Jurkat, Clone E6-1 (cell line): Measurements from ENCODE around the gene NHSL1. TPM values are rescaled to one million over a fixed set of nuclear protein-coding genes. Genes with fewer than 3 reads are reported as not detected.

Experiments
- DNase-seq: peaks from one replicate; pipeline ENCODE4 v3.0.0-alpha.2; 2011; ENCODE audit warnings: low read depth, low spot score
- H3K4me3 ChIP-seq: 2 replicates; pipeline ENCODE4 v1.5.1; 2011; ENCODE audit warnings: mild to moderate bottlenecking, low read length, control low read depth, moderate library complexity
- polyA plus RNA-seq: library from polyadenylated mRNA; unstranded; fragments of >200 nt; gene quantifications from one replicate; pipeline ENCODE4 v1.2.1, GENCODE V29; 2012; ENCODE audit warnings: missing spikeins; ENCODE audit not compliant: insufficient read length, insufficient read depth

NHSL1 gene, protein sequence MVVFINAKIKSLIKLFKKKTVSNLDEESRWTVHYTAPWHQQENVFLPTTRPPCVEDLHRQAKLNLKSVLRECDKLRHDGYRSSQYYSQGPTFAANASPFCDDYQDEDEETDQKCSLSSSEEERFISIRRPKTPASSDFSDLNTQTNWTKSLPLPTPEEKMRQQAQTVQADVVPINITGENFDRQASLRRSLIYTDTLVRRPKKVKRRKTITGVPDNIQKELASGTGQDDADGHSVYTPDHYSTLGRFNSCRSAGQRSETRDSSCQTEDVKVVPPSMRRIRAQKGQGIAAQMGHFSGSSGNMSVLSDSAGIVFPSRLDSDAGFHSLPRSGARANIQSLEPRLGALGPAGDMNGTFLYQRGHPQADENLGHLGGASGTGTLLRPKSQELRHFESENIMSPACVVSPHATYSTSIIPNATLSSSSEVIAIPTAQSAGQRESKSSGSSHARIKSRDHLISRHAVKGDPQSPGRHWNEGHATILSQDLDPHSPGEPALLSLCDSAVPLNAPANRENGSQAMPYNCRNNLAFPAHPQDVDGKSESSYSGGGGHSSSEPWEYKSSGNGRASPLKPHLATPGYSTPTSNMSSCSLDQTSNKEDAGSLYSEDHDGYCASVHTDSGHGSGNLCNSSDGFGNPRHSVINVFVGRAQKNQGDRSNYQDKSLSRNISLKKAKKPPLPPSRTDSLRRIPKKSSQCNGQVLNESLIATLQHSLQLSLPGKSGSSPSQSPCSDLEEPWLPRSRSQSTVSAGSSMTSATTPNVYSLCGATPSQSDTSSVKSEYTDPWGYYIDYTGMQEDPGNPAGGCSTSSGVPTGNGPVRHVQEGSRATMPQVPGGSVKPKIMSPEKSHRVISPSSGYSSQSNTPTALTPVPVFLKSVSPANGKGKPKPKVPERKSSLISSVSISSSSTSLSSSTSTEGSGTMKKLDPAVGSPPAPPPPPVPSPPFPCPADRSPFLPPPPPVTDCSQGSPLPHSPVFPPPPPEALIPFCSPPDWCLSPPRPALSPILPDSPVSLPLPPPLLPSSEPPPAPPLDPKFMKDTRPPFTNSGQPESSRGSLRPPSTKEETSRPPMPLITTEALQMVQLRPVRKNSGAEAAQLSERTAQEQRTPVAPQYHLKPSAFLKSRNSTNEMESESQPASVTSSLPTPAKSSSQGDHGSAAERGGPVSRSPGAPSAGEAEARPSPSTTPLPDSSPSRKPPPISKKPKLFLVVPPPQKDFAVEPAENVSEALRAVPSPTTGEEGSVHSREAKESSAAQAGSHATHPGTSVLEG (N-terminal part only)
- polyA plus RNA-seq = 1.5 TPM

DNA sequence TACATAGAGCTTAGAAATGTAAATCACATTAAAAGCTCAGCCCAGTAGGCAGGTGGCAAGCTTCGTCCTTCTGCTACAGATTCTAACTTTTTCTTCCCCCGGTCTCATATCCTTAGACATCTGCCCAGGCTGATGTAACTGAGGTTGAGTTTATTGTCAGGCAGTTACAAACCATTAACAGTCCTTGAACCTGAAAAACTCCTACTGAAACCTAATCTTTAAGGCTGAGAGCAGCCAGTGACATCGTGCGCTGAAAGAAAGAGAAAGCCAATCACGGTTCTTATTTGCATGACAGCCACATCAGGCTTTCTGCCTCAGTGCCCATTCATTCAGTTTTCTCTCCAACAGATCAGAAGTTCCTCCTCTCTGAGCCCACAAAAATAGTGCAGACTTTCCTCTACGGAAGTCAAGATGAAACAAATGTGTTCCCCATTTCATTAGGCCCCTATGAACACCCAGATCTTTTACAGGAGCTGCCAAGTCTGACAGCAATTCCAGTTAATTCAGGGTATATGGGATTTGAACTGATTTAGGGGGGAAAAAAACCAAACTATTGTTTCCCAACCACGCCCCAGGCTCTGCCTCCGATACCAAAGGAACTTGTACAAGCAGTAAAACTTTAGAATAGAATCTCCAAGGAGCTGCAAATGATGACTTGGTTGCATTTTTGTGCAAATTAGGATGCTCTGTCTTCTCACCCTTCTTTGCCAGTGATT lies at the start of gene NHSL1:
TSS of gene NHSL1 (minus strand) at position 192 of the 716 bp plus-strand sequence. CDS start 204 bp downstream, outside the sequence.
- H3K4me3 ChIP-seq = no peak within 1 kb of the TSS
- no peak for DNase-seq

DNA sequence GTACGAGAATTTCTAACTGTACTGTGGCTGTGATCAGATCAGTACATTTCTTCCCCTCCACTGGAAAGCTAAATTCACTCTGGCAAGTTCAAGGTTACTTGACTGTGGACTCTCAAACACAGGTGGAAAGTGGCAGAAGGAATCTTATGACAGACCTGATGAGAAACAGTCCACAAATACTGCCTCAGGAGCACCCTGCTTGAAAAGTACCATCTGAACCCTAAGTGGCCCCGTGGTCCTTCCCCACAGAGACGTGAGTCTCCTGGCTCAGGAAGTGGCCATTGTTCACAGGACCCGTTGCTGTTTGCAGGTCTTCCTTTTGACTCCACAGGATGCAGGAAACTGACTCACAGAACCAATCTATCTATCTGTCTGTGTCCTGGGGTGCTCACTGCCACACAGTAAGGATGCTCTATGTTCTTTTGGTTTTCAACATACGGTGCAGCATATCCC lies 47.5 kb upstream of the NHSL1 start:
- peak; percentile 12 for DNase-seq
- H3K4me3 ChIP-seq = no peak overlapping the region

DNA sequence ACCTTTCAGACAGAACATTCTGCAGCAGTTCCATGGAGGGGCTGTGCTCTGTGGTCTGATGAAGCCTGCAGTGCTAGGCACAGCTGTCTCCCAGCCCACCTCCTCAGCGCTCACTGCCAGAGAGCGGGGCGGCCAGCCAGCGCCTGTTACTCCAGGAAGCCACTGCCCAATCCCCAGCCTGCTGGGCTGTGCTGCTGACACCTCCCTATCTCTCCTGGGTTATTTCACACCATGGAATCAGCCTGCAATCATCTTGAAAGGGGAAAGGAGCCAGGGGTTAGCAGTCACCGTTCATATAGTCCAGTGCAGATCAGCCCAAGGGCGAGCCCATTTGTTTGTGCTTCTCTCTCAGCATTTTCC lies 46.3 kb upstream of the NHSL1 start:
- no peak overlapping the region for H3K4me3 ChIP-seq

DNA sequence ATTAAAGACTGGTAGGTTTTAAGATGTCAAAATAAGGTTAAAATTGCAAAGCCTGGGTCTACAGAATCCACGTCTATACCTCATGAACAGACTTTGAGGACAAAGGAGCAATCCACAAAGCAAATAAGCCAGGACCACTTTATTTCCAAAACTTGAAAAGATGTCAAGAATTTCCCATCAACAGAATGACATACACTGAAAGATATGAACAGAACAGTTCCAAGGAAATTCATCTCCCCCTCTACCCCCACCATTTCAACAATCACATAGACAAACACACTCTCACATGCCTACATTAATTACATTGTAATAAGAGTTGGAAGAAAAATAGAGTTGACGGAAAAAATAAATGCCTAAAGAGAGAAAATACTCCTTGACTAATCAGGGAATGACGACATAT lies 45.2 kb upstream of the NHSL1 start:
- DNase-seq = no peak
- no peak overlapping the region for H3K4me3 ChIP-seq

More for the DNA sequence above, 46.3 kb upstream of the NHSL1 start:
- DNase-seq = no peak

DNA sequence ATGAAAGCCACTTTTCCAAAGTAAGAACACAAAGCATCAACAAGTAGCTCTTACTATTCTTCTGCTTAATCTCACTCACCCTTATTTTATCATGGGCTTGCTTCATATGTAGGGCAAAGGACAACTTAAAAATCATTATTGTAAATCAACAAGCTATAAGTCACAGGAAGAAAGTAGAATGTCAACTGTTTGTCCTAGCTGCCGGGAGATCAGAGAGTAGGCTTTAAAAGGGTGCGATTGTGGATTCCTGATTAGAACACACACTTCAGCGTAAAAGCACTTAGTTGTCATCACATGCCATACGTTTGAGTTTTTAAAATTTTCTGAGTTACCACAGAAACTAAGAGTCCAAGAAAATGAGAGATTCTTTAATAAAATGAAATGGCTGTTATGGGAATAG lies 44.4 kb upstream of the NHSL1 start:
- H3K4me3 ChIP-seq = no peak overlapping the region
- DNase-seq = no peak

DNA sequence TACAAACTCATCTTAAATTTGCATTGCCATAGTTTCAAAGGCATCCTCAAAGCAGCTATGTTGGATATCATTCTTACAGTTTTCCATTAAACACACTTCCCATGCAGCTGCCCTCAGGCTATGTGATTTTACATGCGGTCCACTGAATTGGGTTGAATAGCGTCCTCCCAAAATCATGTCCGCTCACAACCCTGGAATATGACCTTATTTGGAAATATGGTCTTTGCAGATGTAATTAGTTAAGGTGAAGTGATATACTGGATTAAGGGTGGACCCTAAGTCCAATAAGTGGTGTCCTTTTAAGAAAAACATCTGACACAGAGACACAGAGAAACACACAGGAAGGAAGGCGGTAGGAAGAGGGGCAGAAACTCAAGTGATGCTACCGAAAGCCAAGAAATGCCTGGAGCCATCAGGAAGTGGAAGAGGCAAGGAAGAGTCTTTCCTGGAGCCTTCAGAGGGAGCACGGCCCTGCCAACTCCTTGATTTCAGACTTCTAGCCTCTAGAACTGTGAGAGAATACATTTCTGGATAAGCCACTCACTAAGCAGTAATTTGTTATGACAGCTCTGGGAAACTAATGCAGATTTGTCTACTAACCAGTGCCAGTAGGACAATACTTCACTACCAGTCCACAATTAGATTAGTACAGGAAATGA lies 42.7 kb upstream of the NHSL1 start:
- H3K4me3 ChIP-seq = no peak overlapping the region
- no peak for DNase-seq

DNA sequence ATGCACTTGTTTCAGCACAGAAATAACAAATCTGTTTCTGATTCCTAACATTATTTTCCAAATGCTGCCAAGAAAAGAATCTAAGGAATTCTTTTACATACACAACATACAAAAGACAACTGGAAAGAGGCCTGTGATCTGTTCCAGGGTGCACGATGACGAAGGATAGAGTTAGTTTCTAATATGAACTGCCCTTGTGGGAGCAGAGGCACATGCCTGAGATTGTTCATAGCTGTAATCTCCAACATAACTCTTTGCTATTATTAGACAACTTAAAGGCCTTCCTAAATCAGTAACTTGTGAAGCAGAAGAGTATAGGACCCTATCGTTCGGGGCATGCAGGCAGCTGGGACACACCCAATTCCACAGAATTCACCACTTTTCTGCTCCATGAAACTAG lies 41.2 kb upstream of the NHSL1 start:
- DNase-seq = no peak
- H3K4me3 ChIP-seq = no peak overlapping the region

DNA sequence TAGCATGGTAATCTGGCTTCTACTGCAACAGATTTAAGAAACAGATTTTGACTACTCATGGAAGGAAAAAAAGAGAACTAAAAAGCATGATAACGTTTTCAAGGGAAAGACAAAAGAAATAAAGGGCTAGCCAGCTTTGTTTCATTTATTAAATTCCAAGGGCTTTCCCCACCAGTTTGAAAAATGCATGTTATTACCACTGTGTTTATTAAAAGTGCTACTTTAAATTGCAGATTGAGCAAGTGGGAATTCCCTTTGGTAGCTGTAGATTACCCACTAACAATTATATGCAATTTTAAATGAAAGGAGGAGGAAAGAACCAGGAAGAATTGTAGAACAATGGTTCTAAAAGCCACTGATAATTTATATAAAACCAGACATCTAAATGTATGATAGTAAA lies 40.6 kb upstream of the NHSL1 start:
- DNase-seq = no peak

DNA sequence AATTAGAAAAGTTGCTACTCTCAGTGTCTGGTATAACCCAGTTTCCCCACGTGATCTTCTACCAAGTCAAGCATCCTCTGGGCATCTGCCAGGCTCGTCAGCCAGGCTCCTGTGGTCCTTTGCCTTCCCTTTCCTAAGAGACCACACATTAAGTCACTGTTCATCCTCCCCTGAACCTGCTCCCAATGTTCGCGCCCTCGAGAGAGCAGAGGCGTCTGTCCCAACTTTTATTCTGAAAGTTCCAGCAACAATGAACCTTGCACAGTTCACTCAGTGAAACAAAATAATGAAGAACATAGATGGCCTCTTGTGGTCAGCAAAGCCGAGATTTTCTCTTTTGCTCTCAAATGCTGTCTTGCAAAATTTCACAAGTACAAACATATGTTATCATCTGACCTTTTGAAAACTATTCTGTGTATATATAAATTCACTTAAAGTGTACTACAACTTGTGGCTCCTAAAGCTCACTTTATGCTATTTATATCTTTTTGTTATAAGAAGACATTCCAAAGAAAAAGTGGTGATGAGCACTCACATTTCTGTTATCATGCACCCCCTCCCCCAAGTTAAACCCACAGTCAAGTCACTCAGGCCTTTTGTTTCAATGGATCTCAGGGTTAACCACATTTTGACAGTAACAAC lies 39.2 kb upstream of the NHSL1 start:
- H3K4me3 ChIP-seq = no peak overlapping the region
- DNase-seq = no peak

More for the DNA sequence above, 40.6 kb upstream of the NHSL1 start:
- H3K4me3 ChIP-seq = no peak overlapping the region

DNA sequence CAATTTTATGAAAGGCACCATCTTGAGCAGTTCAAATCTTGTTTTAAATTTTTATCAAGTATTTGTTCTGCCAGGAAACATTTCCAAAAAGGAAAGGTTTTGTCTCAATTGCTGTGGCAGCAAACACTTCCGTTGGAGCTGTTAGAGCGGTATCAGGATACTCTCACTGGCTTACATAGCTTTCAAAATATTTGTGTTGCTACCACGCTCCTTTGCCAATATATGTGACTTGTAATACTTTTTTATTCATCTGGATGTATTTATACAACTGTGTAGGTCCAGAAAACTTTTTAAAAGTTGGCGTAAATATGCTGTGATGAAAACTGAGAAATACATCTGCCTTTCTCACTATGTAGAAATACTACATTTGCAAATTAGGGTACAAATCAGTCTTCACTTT lies 37.8 kb upstream of the NHSL1 start:
- H3K4me3 ChIP-seq = no peak overlapping the region
- DNase-seq = no peak

DNA sequence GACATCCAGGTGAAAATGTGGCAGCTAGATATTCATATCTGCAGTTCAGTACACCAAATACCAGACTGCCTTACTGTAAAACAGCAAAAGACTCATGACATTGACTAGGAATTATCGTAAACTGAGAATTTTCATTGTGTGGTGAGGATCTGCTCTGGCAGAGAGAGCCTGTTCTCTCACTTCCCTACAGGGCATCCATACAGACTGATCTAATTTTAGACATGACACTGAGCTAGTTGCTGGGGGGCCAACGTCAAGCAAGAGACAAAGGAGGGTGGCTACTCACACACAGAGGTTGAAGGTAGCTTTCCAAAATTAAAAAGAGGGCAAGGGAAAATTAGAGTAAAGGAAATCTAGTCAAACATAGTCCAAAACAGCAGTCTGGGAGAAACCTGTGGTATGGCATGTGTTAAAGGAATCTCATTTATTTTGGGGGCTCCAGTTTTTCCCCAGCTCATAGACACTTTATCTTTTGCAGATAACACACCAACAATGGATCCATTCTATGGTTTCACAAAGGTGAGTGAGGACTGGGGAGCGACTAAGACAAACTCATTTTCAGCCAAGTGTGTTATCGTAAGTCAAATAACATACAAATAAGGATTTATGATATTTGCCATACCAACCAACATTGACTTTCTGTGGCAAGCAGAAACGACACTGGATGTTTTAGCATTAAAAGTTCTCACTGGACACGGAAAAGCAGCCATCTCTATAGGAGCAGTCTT lies 36.6 kb upstream of the NHSL1 start:
- H3K4me3 ChIP-seq = no peak overlapping the region
- DNase-seq = no peak

DNA sequence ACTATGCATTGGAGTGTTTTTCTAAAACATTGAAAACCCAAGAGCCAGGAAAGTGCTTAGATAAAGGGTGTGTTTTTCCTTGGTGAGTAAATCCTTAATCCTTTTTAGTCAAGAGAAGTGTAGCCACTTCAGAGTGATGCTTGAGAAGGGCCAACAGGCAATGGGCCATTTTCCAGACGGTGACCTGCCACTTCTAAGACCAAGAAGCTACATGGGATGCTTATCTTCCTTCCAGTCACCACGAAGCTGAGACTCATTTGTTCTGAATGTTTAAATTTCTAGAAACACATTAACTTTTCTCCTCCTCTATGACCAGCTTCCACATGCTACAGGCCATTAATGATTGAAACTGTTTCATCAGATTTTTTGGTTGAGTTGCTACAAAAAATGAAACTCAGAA lies 34.4 kb upstream of the NHSL1 start:
- DNase-seq = no peak
- no peak overlapping the region for H3K4me3 ChIP-seq

DNA sequence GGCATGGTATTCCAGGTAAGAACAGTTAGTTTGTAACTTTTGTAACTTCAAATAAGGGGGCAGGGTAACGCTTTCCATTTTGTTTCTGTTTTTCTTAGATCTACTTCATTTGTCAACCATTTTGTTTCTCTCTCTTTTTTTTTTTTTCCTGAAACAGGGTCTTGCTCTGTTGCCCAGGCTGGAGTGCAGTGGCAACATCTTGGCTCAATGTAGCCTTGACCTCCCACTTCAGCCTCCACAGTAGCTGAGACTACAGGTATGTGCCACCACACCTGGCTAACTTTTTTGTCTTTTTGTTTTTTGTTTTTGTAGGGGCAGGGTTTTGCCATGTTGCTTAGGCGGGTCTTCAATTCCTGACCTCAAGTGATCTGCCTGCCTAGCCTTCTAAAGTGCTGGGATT lies 32.1 kb upstream of the NHSL1 start:
- DNase-seq = no peak
- no peak overlapping the region for H3K4me3 ChIP-seq

DNA sequence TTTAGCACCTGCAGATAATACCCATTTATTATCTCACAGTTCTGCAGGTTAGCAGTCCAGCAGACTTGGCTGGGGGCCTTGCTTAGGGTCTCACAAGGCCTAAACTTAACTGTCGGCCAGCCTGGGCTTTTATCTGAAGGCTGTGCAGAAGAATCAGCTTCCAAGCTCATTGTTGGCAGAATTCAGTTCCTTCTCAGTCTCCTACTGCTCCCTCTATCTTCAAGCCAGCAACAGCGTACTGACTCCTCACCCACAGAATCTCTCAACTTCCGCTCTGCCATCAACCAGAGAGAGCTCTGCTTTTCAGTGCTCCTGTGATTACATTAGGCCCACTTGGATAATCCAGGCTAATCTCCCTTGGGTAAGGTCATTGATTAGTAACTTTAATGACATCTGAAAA lies 30.2 kb upstream of the NHSL1 start:
- no peak overlapping the region for H3K4me3 ChIP-seq
- DNase-seq = no peak

DNA sequence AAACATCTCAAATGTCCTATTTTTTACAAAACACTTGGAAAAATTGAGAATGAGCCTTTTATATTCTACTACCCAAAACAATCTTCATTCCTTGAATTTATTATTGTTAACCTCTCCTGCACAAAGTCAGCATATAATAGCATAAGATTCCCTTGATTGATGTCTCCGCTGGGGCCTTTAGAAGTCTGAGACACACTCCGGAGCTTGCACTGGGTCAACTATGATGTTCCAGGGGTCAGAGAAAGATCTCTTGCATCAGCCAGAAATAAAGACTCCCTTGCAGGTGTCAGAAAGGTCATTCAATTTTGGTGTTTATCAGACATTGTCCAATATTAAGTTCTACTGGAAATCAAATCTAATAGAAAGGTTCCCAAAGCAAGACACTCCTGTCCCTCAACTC lies 29.7 kb upstream of the NHSL1 start:
- no peak for DNase-seq

DNA sequence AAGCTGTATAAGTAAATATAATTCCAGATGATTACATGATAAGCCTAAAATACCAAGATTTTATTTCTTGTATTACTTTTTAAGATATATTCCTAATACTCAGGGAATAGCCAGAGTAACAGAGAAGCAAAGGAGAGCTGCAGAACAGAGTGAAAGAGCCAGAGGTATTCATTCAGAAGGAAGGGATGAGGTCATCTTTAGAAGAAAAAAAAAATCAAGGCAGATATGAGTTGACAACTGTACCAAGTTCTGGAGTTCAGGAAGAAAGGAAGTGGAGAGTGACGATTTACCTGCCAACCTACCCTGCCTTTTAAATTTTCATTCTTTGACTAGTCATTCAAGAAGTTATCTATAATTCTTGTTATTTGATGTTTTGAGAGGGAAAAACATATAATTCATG lies 28.8 kb upstream of the NHSL1 start:
- no peak overlapping the region for H3K4me3 ChIP-seq
- no peak for DNase-seq

More for the DNA sequence above, 29.7 kb upstream of the NHSL1 start:
- no peak overlapping the region for H3K4me3 ChIP-seq

DNA sequence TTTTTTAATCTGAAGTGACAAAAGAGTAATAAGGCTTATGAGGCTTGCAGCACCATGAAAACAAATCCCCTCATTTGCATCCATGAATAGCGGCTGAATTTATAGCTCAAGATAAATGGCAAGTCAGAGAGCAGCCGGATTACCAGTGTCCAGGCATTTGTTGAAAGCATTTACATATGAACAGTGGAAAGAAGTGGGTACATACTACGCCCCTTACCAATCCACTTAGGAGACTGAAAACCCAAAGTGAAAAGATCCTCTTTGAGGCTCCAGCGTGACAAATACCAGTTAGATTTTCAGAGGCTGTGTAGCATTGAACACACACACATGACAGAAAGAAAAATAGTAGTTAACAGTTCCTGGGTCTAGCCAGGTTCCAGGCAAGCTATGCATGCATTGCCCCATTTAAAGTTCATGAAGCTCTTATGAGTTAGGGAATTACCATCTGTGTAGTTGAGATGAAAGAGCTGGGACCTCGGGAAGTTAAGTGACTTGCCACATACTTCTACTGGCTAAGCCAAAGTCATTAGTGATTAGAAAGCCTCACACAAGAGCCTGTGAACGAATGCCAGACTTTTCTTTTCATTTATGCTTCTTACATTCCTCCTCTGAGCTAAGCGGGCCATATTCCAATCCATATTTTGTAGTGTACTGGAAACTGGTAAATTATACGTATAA lies 28.3 kb upstream of the NHSL1 start:
- no peak for DNase-seq
- no peak overlapping the region for H3K4me3 ChIP-seq
